NOMO-1 treated with DMSO at 0.1 percent for 48 hours (cell line): ENCODE results near the gene REV3L.
"Not testable (repeated sequence)": the region's sequence is repeated elsewhere in the genome, so short reads cannot be mapped to it uniquely, and the experiment has no call there.

Experiments
- DNase-seq: peaks from one replicate; lab custom pipeline; 2025; ENCODE audit not compliant: unreplicated experiment; lab: John Stamatoyannopoulos, UW

The REV3L gene

DNA sequence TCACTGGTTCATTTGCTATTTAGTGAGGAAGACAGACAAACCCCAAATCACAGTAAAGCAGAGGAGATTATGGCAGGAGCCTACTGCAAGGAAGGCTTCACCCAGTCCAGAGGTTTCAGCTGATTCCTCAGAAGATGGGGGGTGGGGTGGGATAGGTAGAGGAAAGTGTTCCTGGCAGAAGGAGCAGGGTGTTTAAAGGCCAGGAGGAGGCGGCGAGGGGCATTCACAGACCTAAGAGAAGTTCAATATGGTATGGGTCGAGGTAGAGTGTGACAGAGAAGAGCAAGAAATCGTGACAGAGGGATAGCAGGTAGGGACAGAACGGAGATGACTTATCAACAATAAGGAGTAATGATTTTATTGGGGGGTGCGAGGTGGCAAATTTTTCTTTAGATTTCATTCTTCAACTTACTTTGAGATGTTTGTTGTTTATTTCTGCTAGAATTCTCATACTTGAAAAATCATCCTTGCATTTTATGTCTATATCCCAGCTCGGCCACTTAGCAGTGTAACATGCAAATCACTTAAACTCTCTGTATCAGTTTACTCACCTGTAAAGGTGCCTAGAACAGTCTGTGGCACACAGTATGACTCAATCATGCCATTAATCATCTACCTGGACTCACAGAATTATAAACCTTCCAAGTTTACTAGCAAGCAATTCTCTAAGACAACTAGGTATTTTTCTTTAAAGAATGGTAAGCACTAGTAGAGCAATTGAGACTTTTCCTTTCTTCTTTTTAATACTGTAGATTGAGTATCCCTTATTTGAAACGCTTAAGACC is 176.7 kb downstream of the REV3L start:
- no peak for DNase-seq

DNA sequence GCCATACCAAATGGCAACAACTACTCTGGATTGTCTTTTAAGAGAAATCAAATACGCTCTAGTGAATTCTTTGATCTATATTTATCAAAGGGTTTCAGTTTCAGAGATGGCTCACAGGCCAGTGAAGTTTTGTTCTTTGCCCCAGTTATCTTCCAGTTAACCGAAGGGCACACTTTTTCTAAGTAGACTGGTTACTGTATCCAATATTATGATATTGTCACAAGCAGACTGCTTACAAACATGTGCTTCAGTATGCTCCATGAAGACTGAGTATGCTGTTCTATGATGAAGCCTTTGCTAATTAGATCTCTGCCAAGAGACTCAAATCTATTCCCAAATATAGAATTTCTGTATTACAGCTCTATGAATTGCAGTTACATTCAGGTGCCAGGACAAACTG is 181.1 kb downstream of the REV3L start:
- DNase-seq: no peak

DNA sequence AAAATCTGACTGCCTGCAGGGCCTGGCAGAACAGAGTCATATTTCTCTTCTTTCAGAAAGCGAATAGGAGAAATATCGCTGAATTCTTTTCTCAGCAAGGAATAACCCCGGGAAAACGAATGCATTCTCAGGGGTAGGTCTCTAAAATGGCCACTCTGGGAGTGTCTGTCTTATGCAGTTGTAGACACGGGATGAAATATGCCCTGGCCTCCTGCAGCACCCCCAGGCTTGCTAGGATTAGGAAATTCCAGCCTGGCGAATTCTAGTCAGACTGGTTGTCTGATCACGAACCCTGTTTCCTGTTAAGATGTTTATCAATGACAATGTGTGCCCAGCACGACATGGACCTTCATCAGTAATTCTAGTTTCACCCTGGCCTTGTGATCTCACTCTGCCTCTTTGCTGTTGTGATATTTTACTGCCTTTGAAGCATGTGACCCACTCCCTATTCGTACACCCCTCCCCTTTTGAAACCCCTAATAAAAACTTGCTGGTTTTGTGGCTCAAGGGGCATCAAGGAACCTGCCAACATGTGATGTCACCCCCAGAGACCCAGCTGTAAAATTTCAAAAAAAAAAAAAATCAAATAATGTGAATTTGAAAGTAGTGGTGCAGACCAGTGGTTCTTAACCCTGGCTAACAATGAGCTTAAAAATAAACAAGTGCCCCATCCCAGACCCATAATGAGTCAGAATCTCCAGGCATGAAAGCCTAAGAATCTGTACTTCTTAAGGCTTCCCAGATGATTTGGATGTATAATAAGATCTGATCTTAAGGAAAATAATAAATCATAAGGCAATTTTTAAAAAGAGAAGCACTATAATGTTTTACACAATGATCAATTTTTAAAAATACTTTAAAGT is 181.8 kb downstream of the REV3L start:
- DNase-seq: not testable (repeated sequence)

DNA sequence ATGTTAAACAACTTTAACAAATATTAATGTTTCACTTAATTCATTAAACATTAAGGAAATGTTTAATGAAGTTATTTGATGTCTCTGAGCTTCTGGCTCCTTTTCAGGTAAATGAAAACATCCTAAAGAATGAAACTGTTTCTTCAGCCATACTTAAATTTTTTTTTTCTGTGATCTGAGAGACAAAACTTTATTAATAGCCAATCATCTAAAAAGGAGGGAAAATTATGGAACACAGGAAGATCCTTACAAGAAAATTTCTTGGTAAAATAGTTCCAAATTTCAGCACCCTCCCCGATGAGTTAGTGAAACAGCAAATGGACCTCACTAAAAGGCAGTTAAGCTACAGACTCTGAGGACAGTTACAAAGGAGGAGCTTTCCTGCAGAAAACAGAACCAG is 185.2 kb downstream of the REV3L start:
- DNase-seq: no peak

DNA sequence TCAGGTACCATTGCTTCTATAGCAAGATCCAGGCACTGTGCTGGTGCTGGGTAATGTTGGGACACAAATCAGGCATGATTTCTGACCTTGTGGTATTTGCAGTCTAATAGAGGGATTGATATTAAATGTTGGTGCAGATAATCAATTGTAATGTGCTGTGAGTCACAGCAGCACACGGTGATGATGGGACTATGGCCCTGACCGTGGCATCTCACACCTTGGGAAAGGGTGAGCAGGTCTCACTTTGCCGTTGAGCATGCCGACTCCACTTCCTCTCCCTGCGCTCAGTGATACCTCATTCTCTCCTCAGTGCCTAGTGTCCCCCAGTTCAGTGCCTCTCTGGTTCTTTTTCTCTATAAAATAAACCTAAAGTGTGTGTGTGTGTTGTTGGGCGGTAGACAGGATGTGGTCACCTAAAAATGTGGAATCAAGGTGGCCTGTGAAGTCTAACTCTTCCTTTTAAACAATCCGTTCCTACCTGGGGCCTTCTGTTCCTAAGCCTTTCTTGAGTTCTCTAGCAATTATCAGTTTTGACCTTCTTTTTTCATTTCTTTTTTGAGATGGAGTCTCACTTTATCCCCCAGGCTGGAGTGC is 188.5 kb downstream of the REV3L start:
- no peak for DNase-seq

DNA sequence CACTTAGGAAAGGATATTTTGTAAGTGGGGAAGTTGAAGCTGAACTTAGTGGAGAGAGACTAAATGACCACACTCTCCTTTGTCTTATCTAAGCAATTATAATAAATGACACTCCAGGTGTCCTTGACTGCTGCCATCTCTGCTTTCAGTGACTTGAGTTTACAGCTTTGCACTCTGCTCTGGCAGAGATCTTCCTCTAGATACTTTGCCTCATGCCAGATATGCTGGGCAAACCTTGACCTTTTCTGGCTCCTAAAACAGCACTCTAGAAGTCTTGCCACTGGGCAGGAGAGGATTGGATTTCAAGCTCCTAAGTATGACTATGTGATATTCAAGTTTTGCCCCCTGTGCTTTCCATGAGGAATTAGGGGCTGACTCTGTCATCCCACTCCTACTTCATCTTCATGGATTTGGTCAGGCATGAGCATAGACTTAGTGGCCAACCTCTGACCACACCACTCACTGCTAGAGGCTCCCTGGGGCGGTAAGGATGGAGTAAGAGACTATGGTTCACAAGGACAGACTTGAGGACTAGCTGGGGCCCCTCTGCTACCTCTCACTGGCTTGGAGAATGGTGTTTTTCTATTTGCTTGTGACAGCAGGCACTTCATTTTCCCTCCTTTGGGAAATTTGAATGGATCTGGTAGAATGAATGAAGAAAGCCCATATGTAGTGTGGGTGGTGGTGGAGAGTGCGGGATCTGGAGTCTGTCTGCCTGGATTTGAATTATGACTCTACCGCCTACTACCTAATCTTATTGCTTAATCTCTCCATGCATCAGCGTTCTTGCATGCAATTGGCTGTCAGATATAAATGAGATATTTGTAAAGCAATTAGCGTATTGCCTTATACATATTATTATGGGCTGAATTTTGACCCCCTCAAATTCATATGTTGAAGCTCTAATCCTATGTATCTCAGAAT is 191.4 kb downstream of the REV3L start:
- no peak for DNase-seq

DNA sequence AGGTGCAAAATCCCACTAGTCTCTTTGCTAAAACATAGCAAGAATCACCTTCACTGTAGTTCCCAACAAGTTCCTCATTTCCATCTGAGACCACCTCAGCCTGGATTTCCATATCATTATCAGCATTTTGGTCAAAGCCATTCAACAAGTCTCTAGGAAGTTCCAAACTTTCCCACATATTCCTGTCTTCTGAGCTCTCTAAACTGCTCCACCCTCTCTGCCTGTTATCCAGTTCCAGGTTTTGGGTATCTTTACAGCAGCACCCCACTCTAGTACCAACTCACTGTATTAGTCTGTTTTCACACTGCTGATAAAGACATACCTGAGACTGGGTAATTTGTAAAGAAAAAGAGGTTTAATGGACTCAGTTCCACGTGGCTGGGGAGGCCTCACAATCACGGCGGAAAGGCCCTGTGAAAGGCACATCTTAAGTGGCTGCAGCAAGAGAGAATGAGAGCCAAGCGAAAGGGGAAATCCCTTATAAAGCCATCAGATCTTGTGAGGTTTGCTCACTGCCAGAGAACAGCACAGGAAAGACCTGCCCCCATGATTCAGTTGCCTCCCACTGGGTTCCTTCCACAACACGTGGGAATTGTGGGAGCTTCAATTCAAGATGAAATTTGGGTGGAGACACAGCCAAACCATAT is 192.2 kb downstream of the REV3L start:
- not testable (repeated sequence) for DNase-seq

DNA sequence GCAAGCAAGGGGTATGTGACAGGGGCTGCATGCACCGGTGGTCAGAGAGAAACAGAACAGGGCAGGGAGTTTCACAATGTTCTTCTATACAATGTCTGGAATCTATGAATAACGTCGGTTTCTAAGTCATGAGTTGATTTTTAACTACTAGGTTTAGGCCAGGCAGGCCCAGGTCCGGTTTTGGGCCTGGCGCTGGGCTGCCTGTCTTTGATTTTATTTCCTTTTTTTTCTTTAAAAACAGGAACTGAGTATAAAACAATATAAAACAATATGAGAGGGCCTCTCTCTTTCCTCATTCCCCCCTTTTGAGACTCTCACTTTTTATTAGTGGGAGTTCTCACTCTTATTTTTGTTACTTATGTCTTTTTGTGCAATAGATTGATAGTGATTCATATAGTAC is 198.7 kb downstream of the REV3L start:
- not testable (repeated sequence) for DNase-seq

DNA sequence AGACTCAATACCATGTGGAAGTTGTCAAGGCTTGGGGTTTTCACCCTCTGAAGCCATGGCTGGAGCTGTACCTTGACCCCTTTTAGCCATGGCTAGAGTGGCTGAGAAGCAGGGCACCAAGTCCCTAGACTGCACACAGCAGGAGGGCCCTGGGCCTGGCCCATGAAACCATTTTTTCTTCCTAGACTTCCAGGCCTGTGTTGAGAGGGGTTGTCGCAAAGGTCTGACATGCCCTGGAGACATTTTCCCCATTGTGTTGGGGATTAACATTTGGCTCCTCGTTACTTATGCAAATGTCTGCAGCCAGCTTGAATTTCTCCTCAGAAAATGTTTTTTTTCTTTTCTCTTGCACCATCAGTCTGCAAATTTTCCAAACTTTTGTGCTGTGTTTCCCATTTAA is 199.3 kb downstream of the REV3L start:
- DNase-seq: no peak

DNA sequence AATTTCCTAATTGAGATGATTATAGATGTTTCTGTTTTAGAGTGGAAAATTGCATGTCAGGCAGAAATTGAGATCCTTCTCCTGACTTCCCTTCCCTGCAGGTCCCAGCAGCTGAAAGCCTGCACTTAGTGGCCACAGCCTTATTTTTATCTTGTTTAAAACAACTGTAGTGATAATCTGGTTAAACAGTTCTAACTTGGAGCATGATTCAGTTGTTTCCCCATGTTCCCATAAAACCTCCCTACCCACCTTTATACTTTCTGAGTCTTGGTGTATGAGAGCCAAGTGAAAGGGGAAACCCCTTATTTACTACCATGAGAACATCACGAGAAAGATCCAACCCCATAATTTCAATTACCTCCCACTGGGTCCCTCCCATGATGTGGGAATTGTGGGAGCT is 200.5 kb downstream of the REV3L start:
- no peak for DNase-seq

DNA sequence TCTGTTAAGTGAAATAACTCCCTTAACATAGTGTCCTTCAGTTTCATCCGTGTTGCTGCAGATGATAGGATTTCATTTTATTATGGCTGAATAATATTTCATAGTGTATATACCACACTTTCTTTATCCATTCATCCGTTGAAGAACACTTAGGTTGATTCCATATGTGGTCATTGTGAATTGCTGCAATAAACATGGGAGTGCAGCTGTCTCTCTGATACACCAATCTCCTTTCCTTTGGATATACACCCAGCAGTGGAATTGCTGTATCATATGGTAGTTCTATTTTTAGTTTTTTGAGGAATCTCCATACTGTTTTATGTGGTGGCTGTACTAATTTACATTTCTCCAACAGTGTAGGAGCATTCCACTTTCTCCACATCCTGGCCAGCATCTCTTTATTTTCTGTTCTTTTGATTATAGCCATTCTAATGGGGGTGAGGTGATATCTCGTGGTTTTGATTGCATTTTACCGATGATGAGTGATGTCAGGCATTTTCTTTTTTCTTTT is 202.5 kb downstream of the REV3L start:
- no peak for DNase-seq

DNA sequence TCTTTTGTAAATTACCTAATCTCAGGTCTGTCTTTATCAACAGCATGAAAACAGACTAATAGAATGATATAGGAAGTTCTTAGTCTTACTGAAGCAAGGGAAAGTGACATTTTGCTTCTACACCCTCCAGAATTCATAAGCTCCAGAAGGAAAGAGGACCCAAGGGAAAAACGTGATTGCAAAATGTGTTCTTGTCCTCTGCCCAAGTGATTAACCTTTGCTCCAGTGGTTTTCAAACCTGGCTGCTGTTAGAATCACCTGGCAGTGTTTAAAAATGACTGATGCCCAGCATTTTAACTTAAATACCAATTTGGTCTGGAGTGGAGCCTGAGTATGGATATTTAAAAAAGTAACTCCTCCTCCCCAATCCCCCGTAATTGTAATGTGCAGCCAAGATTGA is 204.3 kb downstream of the REV3L start:
- no peak for DNase-seq

DNA sequence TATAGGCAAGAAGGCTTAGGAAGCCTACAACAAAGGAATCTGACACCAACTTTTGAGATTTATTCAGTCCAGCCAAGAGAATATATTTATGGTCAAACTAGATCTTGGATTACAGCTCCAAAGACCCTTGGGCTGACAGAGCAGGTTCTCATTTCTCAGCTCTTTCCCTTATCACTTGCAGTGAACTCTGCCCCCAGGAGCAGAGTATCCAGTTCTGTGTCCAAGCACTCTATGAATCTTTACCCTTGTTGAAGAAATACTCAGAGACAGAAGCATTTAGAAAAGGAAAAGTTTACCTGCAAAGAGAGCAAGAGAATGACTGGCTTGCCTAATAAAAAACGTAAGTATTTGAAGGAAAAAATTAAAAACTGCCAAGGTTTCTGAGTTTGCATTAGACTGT is 205.2 kb downstream of the REV3L start:
- no peak for DNase-seq

DNA sequence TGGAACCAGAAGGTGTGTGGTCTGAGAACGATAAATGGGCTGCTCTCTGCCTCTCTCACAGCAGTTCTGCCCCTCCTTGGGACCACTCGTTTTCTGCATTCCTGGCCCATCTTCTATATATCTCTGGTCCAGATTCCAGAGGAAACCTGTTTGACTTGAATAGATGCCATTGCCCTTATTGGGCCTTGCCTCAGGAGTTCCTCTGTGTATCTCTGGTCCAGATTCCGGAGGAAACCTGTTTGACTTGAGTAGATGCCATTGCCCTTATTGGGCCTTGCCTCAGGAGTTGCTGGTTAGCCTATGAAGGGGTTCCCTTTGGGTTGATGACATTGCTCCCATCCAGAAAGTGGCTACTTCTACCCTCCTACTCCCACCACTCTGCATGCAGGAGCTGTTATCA is 206.3 kb downstream of the REV3L start:
- no peak for DNase-seq

DNA sequence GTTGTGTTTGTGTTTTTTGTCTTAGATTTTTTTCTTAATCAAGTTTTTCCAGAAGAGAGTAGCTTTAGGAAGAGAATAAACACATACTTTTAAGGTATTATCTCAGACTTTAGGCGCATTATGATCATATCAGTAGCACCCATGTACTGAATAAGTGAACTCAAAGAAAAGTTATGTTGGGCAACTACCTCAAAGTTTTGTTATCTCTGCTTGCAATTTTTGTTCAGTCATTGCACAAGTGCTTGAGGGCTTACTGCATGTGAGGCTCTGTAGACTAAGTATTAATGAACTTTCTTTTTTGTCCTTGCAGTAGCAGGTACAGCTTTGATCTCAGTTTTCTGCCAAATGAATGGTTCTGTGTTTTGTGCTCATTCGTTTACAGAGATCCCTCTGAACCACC is 206.7 kb downstream of the REV3L start:
- no peak for DNase-seq

DNA sequence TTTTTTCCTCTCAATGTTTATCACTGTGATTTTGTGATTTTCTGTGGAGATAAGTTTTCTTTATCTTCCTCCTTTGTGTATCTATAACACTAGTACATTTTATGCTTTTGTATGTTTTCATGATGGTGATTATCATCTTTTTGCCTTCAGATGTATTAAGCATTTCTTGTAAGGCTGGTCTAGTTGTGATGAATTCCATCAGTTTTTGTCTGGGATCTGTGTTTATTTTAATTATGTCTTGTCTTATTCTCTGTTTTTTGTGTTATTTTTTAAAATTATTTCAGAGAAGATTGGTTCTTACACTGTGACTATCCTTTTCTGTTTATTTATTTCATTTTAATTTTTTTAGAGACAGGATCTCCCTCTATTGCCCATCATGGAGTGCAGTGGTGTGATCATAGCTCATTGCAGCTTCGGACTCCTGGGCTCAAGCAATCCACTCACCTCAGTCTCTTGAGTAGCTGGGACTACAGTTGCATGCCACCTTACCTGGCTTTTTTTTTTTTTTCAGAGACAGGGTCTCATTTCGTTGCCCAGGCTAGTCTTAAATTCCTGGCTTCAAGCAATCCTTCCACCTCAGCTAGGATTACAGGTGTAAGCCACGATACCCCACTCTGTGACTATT is 208.3 kb downstream of the REV3L start:
- no peak for DNase-seq

DNA sequence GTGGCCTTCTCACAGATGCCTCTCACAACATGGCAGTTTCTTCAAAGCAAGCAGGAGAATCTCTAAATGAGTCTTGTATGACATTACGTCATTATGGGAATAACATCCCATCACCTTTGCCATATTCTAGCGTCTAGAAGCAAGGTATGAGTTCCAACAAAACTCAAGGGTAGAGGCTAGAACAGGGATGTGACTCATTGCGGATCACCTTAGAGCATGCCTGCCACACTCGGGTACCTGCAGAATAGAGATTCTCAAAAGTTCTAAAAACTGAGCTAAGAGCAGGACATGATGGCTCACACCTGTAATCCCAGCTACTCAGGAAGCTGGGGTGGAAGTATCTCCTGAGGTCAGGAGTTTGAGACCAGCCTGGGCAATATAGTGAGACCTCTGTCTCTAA is 212.9 kb downstream of the REV3L start:
- no peak for DNase-seq

DNA sequence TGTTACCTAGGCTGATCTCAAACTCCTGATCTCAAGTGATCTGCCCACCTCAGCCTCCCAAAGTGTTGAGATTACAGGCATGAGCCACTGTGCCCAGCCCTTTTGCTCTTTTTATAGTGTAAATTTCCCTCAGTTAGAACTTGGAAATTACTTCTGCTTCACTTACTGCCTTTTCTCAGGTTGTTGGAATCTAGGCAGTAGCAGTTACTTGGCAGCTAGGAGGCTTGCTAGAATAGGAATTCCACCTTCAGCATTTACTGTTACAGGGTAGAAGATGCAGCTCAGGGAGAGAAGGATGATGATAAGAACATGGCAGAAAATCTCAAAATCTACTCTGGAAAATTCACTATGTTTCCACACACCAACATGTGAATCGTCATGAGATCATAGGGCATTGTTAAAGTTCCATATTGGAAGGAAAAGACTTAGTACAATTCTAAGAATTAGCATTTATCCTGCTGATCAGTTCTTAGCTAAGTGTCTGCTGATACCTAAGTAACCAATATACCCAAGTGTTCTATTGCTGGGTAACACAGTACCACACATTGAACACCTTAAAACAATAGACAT is 213.5 kb downstream of the REV3L start:
- no peak for DNase-seq

DNA sequence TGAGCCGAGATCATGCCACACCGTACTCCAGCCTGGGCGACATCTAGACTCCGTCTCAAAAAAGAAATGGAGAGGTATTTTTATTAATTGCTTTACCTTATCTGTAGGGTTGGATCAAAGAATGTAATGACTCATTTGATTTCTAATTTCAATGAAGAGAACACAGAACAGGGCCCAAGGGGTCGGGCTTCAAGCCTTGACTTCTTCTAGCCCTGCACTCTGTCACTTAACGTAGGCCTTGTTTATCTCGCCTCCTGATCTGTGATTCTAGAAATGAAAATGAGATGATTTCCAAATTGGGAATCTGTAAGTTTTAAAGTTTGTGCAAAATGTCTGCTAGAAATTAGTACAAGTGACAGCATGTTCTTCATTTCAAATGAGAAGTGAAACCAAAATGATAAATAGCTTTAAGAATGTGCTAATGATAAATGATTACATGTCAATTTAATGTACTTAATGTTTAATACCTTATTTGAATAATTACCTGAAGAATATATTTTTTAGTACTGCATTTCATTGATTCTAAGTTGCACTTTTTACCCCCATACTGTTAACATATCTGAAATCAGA is 215.2 kb downstream of the REV3L start:
- DNase-seq: peak; percentile 5
